Kidney epithelial cell (primary cell): Measurements from ENCODE around the gene DUSP28. TPM values are rescaled to one million over a fixed set of nuclear protein-coding genes. Genes with fewer than 3 reads are reported as not detected.

Source experiments
- DNase-seq: peaks from one replicate; pipeline ENCODE4 v3.0.0-alpha.2; 2010; ENCODE audit warnings: low read depth
- H3K27me3 ChIP-seq: 2 replicates; pipeline ENCODE4 v1.6.0; 2011; ENCODE audit warnings: low read length; ENCODE audit not compliant: control insufficient read depth, insufficient read depth
- H3K36me3 ChIP-seq: 2 replicates; pipeline ENCODE4 v1.5.1; 2011; ENCODE audit warnings: low read length; ENCODE audit not compliant: control insufficient read depth, insufficient read depth
- H3K4me3 ChIP-seq: 2 replicates; pipeline ENCODE4 v1.5.1; 2011; ENCODE audit warnings: low read depth, mild to moderate bottlenecking, control low read depth, low read length
- CTCF ChIP-seq: IDR thresholded peaks from 2 replicates; pipeline ENCODE4 v1.5.1; 2011; ENCODE audit warnings: mild to moderate bottlenecking, moderate library complexity, low read length, control low read depth, inconsistent platforms; ENCODE audit not compliant: insufficient read depth, poor library complexity, severe bottlenecking
- total RNA-seq: library from RNA; depleted of rRNA; stranded (reverse); fragments of >200 nt; gene quantifications from 2 replicates; pipeline ENCODE4 v1.2.3, GENCODE V29; 2015

The DUSP28 gene
- total RNA-seq, 1 donor from 2014 or later = 7.6 TPM

GRCh38 chr2:240602266-240603050, 42.3 kb downstream of the DUSP28 start:
- no peak for TF ChIP-seq CTCF
- no peaks in the 10 kb centered on the region for H3K27me3 ChIP-seq
- no peak for DNase-seq
- no peak overlapping the region for H3K4me3 ChIP-seq
- H3K36me3 ChIP-seq = no peaks in the 10 kb centered on the region

GRCh38 chr2:240603081-240603835, 43.1 kb downstream of the DUSP28 start:
- no peaks in the 10 kb centered on the region for H3K36me3 ChIP-seq
- no peak for TF ChIP-seq CTCF
- DNase-seq = no peak
- no peaks in the 10 kb centered on the region for H3K27me3 ChIP-seq
- H3K4me3 ChIP-seq = no peak overlapping the region

- Histone ChIP-seq H3K4me3 (no peak overlapping the region), H3K36me3 (no peaks in the 10 kb centered on the region), H3K27me3 (no peaks in the 10 kb centered on the region)
- TF ChIP-seq CTCF = no peak
- DNase-seq = no peak
Observed at GRCh38 chr2:240603846-240604245, 43.7 kb downstream of the DUSP28 start.

GRCh38 chr2:240604291-240604938, 44.3 kb downstream of the DUSP28 start:
- no peaks in the 10 kb centered on the region for H3K27me3 ChIP-seq
- H3K4me3 ChIP-seq = no peak overlapping the region
- peak; percentile 82 for TF ChIP-seq CTCF
- DNase-seq = peak; percentile 19
- no peaks in the 10 kb centered on the region for H3K36me3 ChIP-seq

GRCh38 chr2:240604939-240605716, 45.0 kb downstream of the DUSP28 start:
- H3K27me3 ChIP-seq = no peaks in the 10 kb centered on the region
- no peak for DNase-seq
- no peak for TF ChIP-seq CTCF
- H3K36me3 ChIP-seq = no peaks in the 10 kb centered on the region
- H3K4me3 ChIP-seq = no peak overlapping the region
